ENCODE data around the gene C4BPB. TPM values are rescaled to one million over a fixed set of nuclear protein-coding genes. Genes with fewer than 3 reads are reported as not detected.

Gene C4BPB
- total and polyA plus RNA-seq, 2 of the 13 experiments (the other 11 are each of a cell fraction or from before 2014, with no cell fraction given): 155 to 266 TPM

DNA sequence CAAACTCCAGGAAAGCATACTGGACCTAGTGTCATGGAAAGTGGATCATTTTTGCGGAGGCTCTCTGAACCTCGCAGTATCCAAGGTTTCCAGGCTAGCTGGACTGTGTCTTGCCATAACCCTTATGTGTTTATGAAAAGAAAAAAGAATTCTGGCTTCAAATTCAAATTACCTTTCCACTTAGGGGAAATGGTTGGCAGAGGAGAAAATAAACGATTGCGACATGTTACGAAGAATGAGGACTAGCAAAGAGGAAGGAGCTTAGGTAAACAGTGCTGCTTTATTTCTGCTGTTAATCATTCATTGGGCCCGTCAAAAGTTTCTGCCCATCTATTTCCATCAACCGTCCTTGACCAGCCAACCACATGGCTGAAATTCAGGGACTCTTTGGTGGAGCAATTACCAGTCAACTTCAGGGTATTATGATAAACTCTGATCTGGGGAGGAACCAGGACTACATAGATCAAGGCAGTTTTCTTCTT, 15.3 kb downstream of the C4BPB start, which contains the start of gene C4BPA (continued):
- TF ChIP-seq, protein P1, sequence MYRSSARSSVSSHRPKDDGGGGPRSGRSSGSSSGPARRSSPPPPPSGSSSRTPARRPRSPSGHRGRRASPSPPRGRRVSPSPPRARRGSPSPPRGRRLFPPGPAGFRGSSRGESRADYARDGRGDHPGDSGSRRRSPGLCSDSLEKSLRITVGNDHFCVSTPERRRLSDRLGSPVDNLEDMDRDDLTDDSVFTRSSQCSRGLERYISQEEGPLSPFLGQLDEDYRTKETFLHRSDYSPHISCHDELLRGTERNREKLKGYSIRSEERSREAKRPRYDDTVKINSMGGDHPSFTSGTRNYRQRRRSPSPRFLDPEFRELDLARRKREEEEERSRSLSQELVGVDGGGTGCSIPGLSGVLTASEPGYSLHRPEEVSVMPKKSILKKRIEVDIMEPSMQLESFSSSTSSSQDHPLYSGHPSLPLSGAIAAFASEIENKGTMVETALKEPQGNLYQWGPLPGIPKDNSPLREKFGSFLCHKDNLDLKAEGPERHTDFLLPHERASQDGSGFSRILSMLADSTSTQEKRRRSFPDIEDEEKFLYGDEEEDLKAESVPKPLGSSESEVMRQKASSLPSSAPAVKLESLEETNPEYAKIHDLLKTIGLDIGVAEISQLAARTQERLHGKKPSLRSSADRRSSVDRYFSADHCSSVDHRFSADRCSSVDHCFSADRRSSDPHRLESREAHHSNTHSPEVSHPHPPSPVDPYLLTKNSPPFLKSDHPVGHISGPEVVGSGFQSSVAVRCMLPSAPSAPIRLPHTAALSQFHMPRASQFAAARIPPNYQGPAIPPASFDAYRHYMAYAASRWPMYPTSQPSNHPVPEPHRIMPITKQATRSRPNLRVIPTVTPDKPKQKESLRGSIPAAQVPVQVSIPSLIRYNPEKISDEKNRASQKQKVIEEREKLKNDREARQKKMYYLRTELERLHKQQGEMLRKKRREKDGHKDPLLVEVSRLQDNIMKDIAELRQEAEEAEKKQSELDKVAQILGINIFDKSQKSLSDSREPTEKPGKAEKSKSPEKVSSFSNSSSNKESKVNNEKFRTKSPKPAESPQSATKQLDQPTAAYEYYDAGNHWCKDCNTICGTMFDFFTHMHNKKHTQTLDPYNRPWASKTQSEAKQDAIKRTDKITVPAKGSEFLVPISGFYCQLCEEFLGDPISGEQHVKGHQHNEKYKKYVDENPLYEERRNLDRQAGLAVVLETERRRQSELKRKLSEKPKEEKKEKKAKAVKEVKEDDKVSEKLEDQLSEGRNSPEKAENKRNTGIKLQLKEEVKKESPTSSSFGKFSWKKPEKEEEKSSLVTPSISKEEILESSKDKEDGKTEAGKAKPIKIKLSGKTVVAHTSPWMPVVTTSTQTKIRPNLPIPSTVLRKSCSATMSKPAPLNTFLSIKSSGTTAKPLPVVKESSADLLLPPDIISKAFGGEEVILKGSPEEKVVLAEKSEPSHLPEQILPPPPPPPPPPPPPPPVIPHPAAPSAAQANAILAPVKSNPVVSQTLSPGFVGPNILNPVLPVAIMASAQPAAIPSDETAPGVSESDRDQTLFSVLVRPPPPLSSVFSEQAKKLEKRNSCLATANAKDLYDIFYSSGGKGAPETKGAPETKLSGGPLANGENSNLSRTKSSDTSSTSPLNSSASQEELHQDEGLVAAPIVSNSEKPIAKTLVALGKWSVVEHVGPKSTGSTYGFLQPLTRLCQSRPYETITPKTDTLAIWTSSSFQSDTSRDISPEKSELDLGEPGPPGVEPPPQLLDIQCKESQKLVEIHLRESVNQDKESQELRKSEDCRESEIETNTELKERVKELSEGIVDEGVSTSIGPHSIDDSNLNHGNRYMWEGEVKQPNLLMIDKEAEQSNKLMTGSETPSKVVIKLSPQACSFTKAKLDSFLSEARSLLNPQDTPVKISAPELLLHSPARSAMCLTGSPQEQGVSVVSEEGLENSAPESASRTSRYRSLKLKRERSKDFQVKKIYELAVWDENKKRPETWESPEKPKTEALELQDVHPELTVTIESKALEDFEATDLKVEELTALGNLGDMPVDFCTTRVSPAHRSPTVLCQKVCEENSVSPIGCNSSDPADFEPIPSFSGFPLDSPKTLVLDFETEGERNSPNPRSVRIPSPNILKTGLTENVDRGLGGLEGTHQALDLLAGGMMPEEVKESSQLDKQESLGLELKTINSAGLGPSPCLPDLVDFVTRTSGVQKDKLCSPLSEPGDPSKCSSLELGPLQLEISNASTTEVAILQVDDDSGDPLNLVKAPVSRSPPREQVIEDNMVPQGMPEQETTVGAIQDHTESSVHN (CRISPR knock-in tag; IDR thresholded peaks at IDR 0.05): no peak
- TF ChIP-seq RAD51 (IDR thresholded peaks at IDR 0.05; ENCODE audit: borderline replicate concordance) (no peak), THAP11 (CRISPR knock-in tag; IDR thresholded peaks at IDR 0.05) (peak; percentile 67), ZNF263 (CRISPR knock-in tag; IDR thresholded peaks at IDR 0.05) (peak; percentile 75), GABPA (IDR thresholded peaks at IDR 0.05; ENCODE audit: low read depth, low read length) (no peak), GABPA (CRISPR knock-in tag; IDR thresholded peaks at IDR 0.05; ENCODE audit: low read depth) (peak; percentile 21; the same call in 1 of the 2 replicates), MED1 (CRISPR knock-in tag; IDR thresholded peaks at IDR 0.05) (peak; percentile 73), FOXM1 (CRISPR knock-in tag; IDR thresholded peaks at IDR 0.05) (no peak)
- TF ChIP-seq, protein P2, sequence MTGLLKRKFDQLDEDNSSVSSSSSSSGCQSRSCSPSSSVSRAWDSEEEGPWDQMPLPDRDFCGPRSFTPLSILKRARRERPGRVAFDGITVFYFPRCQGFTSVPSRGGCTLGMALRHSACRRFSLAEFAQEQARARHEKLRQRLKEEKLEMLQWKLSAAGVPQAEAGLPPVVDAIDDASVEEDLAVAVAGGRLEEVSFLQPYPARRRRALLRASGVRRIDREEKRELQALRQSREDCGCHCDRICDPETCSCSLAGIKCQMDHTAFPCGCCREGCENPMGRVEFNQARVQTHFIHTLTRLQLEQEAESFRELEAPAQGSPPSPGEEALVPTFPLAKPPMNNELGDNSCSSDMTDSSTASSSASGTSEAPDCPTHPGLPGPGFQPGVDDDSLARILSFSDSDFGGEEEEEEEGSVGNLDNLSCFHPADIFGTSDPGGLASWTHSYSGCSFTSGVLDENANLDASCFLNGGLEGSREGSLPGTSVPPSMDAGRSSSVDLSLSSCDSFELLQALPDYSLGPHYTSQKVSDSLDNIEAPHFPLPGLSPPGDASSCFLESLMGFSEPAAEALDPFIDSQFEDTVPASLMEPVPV (CRISPR knock-in tag; IDR thresholded peaks at IDR 0.05): 0 out of 2 replicates have a peak, but pooled peaks have one; percentile 28
- TF ChIP-seq, protein P3, sequence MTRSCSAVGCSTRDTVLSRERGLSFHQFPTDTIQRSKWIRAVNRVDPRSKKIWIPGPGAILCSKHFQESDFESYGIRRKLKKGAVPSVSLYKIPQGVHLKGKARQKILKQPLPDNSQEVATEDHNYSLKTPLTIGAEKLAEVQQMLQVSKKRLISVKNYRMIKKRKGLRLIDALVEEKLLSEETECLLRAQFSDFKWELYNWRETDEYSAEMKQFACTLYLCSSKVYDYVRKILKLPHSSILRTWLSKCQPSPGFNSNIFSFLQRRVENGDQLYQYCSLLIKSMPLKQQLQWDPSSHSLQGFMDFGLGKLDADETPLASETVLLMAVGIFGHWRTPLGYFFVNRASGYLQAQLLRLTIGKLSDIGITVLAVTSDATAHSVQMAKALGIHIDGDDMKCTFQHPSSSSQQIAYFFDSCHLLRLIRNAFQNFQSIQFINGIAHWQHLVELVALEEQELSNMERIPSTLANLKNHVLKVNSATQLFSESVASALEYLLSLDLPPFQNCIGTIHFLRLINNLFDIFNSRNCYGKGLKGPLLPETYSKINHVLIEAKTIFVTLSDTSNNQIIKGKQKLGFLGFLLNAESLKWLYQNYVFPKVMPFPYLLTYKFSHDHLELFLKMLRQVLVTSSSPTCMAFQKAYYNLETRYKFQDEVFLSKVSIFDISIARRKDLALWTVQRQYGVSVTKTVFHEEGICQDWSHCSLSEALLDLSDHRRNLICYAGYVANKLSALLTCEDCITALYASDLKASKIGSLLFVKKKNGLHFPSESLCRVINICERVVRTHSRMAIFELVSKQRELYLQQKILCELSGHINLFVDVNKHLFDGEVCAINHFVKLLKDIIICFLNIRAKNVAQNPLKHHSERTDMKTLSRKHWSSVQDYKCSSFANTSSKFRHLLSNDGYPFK (CRISPR knock-in tag; IDR thresholded peaks at IDR 0.05; ENCODE audit: borderline replicate concordance): no peak
- TF ChIP-seq, protein P4, sequence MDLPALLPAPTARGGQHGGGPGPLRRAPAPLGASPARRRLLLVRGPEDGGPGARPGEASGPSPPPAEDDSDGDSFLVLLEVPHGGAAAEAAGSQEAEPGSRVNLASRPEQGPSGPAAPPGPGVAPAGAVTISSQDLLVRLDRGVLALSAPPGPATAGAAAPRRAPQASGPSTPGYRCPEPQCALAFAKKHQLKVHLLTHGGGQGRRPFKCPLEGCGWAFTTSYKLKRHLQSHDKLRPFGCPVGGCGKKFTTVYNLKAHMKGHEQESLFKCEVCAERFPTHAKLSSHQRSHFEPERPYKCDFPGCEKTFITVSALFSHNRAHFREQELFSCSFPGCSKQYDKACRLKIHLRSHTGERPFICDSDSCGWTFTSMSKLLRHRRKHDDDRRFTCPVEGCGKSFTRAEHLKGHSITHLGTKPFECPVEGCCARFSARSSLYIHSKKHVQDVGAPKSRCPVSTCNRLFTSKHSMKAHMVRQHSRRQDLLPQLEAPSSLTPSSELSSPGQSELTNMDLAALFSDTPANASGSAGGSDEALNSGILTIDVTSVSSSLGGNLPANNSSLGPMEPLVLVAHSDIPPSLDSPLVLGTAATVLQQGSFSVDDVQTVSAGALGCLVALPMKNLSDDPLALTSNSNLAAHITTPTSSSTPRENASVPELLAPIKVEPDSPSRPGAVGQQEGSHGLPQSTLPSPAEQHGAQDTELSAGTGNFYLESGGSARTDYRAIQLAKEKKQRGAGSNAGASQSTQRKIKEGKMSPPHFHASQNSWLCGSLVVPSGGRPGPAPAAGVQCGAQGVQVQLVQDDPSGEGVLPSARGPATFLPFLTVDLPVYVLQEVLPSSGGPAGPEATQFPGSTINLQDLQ (CRISPR knock-in tag; IDR thresholded peaks at IDR 0.05): no peak
- TF ChIP-seq, protein P5, sequence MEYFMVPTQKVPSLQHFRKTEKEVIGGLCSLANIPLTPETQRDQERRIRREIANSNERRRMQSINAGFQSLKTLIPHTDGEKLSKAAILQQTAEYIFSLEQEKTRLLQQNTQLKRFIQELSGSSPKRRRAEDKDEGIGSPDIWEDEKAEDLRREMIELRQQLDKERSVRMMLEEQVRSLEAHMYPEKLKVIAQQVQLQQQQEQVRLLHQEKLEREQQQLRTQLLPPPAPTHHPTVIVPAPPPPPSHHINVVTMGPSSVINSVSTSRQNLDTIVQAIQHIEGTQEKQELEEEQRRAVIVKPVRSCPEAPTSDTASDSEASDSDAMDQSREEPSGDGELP (IDR thresholded peaks at IDR 0.05; ENCODE audit: borderline replicate concordance, low read depth): 0 out of 2 replicates have a peak, but pooled peaks have one; percentile 9
